SKM-1 treated with dmso at 0.1 percent for 144 hours (cell line): ENCODE results near the gene VWC2L.

Source experiments
- DNase-seq: peaks from one replicate; lab custom pipeline; 2025; ENCODE audit not compliant: unreplicated experiment; lab: John Stamatoyannopoulos, UW

The VWC2L gene

DNA sequence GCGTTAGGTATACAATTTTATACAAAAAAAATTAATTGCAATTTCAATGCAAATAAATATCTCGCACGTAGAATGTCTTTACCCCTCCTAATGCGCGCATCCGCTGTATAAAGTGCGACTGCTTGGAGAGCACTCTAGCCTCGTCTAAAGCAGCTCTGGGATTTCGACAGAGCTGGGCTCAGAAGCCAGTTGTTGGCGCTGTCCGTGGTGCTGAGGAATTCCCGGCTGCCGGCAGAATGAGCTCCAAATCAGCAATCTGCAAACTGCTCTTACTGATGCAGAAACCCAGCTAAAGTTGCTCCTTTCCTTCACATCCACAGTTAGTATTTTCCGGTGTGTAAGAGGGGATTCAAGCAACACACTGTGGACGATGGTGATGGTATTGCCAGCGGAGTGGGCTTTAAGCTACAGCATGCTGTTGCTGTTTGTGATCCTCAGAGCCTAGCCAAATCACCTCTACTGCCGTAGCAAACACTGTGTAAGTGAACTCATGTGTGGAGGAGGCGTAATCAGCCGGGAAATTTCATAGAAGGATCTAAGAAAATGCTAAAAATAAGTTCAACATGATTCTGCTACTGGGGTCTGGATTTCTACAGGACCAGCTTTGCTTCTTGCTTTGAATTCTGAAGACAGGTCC, at the start of gene VWC2L:
Gene VWC2L (plus strand): TSS at position 137 of the 637 bp plus-strand sequence. CDS start 3,140 bp downstream, outside the sequence.
- no peak for DNase-seq

GRCh38 chr2:214361116-214361515, 49.7 kb upstream of the VWC2L start:
- no peak for DNase-seq

- no peak for DNase-seq
These were observed 45.3 kb upstream of the VWC2L start for GRCh38 chr2:214365549-214365948.

GRCh38 chr2:214367171-214367570, 43.7 kb upstream of the VWC2L start:
- DNase-seq: no peak

GRCh38 chr2:214376618-214377285, 34.1 kb upstream of the VWC2L start:
- DNase-seq: no peak

GRCh38 chr2:214377286-214377624, 33.6 kb upstream of the VWC2L start:
- no peak for DNase-seq

- no peak for DNase-seq
These were observed 32.3 kb upstream of the VWC2L start for GRCh38 chr2:214378455-214379103.

GRCh38 chr2:214379227-214379626, 31.6 kb upstream of the VWC2L start:
- DNase-seq: no peak

DNA sequence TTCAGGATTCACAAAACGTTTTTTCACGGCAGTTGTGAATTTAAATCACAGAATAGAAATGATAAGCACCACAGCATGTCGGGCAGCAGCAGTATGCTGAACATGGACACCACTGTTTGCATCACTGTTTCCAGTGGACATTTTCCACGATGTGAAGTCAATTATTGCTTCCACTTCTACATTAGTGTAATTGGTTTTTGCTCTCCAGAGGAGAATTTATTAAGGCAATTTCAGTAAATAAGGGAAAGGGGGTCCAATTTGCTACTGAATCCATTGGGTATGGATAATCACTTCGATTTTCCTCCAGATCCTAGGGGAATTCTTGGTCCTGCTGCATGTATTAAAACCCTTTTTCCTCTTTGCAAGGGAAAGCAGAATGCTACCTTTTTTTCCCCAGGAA, 30.2 kb upstream of the VWC2L start:
- DNase-seq: no peak

- DNase-seq: no peak
These were observed 28.6 kb upstream of the VWC2L start for GRCh38 chr2:214382229-214382628.

DNA sequence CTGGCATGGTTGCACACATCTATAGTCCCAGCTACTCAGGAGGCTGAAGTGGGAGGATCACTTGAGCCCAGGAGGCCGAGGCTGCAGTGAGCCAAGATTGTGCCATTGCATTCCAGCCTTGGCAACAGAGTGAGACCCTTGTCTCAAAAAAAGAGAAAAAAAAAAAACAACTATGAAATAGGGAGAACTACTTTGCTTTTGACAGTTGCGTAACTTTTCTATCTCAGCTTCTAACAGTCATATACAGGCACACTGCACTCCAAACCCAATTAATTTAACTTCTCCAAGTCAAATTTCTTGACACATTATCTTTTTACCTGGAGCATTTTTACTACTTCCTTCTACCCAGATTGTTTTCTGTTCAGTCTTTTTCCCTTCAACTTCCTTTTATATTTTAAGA, 24.1 kb upstream of the VWC2L start:
- no peak for DNase-seq

- DNase-seq: no peak
These were observed 21.5 kb upstream of the VWC2L start for GRCh38 chr2:214389334-214389733.

- DNase-seq: no peak
These were observed 17.1 kb upstream of the VWC2L start for GRCh38 chr2:214393796-214394195.

- DNase-seq: no peak
These were observed 15.8 kb upstream of the VWC2L start for GRCh38 chr2:214395040-214395439.

- DNase-seq: no peak
These were observed 9.3 kb upstream of the VWC2L start for GRCh38 chr2:214401580-214401979.

GRCh38 chr2:214410128-214410775, 602 bp upstream of the VWC2L start:
- DNase-seq: no peak

DNA sequence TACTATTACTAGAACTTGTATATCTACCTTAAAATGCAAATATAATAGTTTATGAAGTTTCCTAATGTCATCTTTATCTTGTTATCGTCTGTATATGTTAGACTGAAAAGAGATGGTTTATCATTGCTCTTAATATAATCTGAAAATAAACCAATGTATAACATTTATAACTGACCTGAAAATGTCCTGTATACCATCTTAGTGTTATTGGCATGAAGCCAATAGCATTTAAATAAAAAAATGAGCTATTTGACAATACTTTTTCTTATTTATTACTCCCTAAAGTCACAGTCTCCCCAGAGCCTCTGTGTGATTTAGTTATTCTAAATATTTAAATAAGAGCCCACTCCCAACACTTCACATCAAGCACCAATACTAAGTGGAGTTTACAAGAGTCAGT, 1.8 kb downstream of the VWC2L start:
- no peak for DNase-seq

- DNase-seq: no peak
These were observed 25.6 kb downstream of the VWC2L start for GRCh38 chr2:214436470-214436869.

GRCh38 chr2:214450118-214450894, 39.5 kb downstream of the VWC2L start:
- no peak for DNase-seq

- no peak for DNase-seq
These were observed 40.8 kb downstream of the VWC2L start for GRCh38 chr2:214451516-214452275.
